ENCODE results near the gene EFCAB14. TPM values are rescaled to one million over a fixed set of nuclear protein-coding genes. Genes with fewer than 3 reads are reported as not detected.

Gene EFCAB14
- total RNA-seq, 1 donor from 2014 or later: 50.7 TPM

GRCh38 chr1:46670134-46670533, 48.8 kb downstream of the EFCAB14 start:
- Histone ChIP-seq H3K4me3 (ENCODE audit: insufficient read depth, low read depth, low read length) (no peak overlapping the region), H3K36me3 (ENCODE audit: insufficient read depth, low read length) (peaks cover under 1% of the 10 kb centered on the region), H3K27me3 (ENCODE audit: insufficient read depth, low read length) (no peaks in the 10 kb centered on the region), H4K20me1 (ENCODE audit: insufficient read depth, low read length) (peaks cover 14% of the 10 kb centered on the region), H3K27ac (ENCODE audit: low read depth, low read length) (no peak overlapping the region), H3K4me2 (ENCODE audit: low read length) (no peak overlapping the region), H3K79me2 (ENCODE audit: insufficient read depth, low read length) (peaks cover 14% of the 10 kb centered on the region), H2AFZ (ENCODE audit: low read depth, low read length) (no peak overlapping the region), H3K9me3 (ENCODE audit: insufficient read depth, low read depth, low read length) (no peaks in the 10 kb centered on the region), H3K4me1 (ENCODE audit: insufficient read depth, low read length) (peaks cover 11% of the 10 kb centered on the region), H3K9ac (ENCODE audit: low read length) (no peak overlapping the region)
- DNase-seq (ENCODE audit: low read depth) (no peak), FAIRE-seq (no peak)
- no peaks in the 10 kb centered on the region for H3K27me3 Mint-ChIP-seq (ENCODE audit: low read depth, unreplicated experiment)
- peaks cover 6% of the 10 kb centered on the region for H3K36me3 Mint-ChIP-seq (ENCODE audit: low read depth, unreplicated experiment)
- no peak overlapping the region for H3K4me3 Mint-ChIP-seq (ENCODE audit: unreplicated experiment)
- no peaks in the 10 kb centered on the region for H3K9me3 Mint-ChIP-seq (ENCODE audit: unreplicated experiment)
- TF ChIP-seq CTCF (IDR thresholded peaks at IDR 0.05; ENCODE audit: insufficient read depth, low read depth, low read length): no peak
- TF ChIP-seq EZH2 (IDR thresholded peaks at IDR 0.05; ENCODE audit: insufficient read depth, low read length): no peak
- H3K27ac Mint-ChIP-seq (ENCODE audit: unreplicated experiment): no peak overlapping the region
- H3K4me1 Mint-ChIP-seq (ENCODE audit: low read depth, unreplicated experiment): peaks cover 12% of the 10 kb centered on the region

- peak within 1 kb of the TSS; percentile 91 for H3K4me2 ChIP-seq (ENCODE audit: low read length)
- peak; percentile 59 for DNase-seq (ENCODE audit: low read depth)
- H3K27ac ChIP-seq (ENCODE audit: low read depth, low read length): no peak within 1 kb of the TSS
- H3K36me3 ChIP-seq (ENCODE audit: insufficient read depth, low read length): peaks cover 6% of the 10 kb centered on the region
- Mint-ChIP-seq H3K27ac (ENCODE audit: unreplicated experiment) (no peak within 1 kb of the TSS), H3K4me1 (ENCODE audit: low read depth, unreplicated experiment) (peaks cover 4% of the 10 kb centered on the region), H3K9me3 (ENCODE audit: unreplicated experiment) (no peaks in the 10 kb centered on the region), H3K4me3 (ENCODE audit: unreplicated experiment) (peak within 1 kb of the TSS; percentile 85), H3K36me3 (ENCODE audit: low read depth, unreplicated experiment) (peaks cover 6% of the 10 kb centered on the region), H3K27me3 (ENCODE audit: low read depth, unreplicated experiment) (no peaks in the 10 kb centered on the region)
- peaks cover 14% of the 10 kb centered on the region for H4K20me1 ChIP-seq (ENCODE audit: insufficient read depth, low read length)
- H3K79me2 ChIP-seq (ENCODE audit: insufficient read depth, low read length): peaks cover 14% of the 10 kb centered on the region
- peak within 1 kb of the TSS; percentile 62 for H3K4me3 ChIP-seq (ENCODE audit: insufficient read depth, low read depth, low read length)
- no peak for TF ChIP-seq CTCF (IDR thresholded peaks at IDR 0.05; ENCODE audit: insufficient read depth, low read depth, low read length)
- no peak for TF ChIP-seq EZH2 (IDR thresholded peaks at IDR 0.05; ENCODE audit: insufficient read depth, low read length)
- peak within 1 kb of the TSS; percentile 92 for H2AFZ ChIP-seq (ENCODE audit: low read depth, low read length)
- no peak for FAIRE-seq
- no peaks in the 10 kb centered on the region for H3K9me3 ChIP-seq (ENCODE audit: insufficient read depth, low read depth, low read length)
- H3K4me1 ChIP-seq (ENCODE audit: insufficient read depth, low read length): peaks cover 8% of the 10 kb centered on the region
- H3K27me3 ChIP-seq (ENCODE audit: insufficient read depth, low read length): no peaks in the 10 kb centered on the region
- H3K9ac ChIP-seq (ENCODE audit: low read length): peak within 1 kb of the TSS; percentile 69
Observed at GRCh38 chr1:46667782-46668760, 50.8 kb downstream of the EFCAB14 start, which contains the start of gene ATPAF1. ATPAF1 (minus strand) TSS chr1:46668364; CDS start chr1:46668322, 42 bp downstream.
